ENCODE data around the gene STX18. TPM values are rescaled to one million over a fixed set of nuclear protein-coding genes. Genes with fewer than 3 reads are reported as not detected.

STX18 gene
- total RNA-seq (2012; rRNA removed) = 21.0 and 27.6 TPM in 2 replicates

DNA sequence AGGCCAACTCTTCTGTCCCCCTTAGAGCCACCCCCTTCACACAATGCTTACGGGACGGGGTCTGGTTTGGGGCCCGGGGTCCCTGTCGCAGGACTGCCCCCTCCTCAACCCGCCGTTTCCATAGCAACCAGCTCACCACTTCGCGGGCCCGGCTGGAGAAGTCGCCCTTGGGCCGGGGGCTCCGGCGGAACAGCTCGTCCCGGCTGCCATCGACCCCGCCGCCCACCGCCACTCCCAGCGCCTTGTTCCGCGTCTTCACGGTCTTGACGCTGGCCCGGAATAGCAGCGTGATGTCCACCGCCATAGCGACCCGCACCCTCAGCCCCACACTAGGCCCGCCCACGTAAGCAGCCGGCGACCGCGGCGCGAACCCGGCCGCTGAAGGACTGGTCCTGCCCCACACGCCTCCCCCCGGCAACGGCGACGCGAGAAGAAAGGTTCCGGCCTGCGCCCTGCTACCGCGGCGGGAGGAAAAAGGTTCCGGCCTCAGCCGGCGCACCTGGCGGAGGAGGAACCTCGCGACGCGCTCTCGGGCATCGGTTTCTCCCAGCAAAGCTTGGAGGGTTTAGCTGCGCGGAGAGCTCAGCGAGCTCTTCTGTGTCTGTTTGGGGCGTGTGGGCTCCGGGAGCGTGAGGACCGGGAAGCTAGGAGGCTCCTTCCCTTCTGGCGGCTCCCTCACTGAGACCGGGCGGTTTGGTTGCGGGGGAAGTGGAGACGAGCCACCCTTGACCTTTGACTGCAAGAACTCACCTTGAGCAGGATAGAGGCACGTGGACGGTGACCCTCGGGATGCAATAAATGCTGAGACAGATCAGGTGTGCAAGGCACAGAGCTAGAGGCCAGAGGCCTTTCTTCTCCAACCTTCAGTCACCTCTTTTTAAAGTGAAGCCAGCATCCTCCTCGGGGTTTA, at the start of gene STX18:
STX18 (minus strand) TSS at position 388 of the 910 bp plus-strand sequence; CDS start at position 304, 84 bp downstream.
- Histone ChIP-seq H3K4me3 (ENCODE audit: low read length) (peak within 1 kb of the TSS; percentile 88), H3K27me3 (ENCODE audit: control insufficient read depth, insufficient read depth, low read length) (no peaks in the 10 kb centered on the region), H3K9ac (ENCODE audit: low read depth, low read length) (peak within 1 kb of the TSS; percentile 97), H3K36me3 (ENCODE audit: insufficient read depth, low read length) (no peaks in the 10 kb centered on the region), H3K4me1 (ENCODE audit: control insufficient read depth, insufficient read depth, low read length) (peaks cover 16% of the 10 kb centered on the region), H3K9me3 (replicated peaks; ENCODE audit: low read length) (no peaks in the 10 kb centered on the region), H3K4me2 (ENCODE audit: low read length) (peak within 1 kb of the TSS; percentile 81)

GRCh38 chr4:4591071-4591470, 49.2 kb upstream of the STX18 start:
- Histone ChIP-seq H3K4me2 (ENCODE audit: low read length) (no peak overlapping the region), H3K9ac (ENCODE audit: low read depth, low read length) (no peak overlapping the region), H3K9me3 (replicated peaks; ENCODE audit: low read length) (peaks cover 7% of the 10 kb centered on the region), H3K4me1 (ENCODE audit: control insufficient read depth, insufficient read depth, low read length) (peaks cover 15% of the 10 kb centered on the region), H3K36me3 (ENCODE audit: insufficient read depth, low read length) (no peaks in the 10 kb centered on the region), H3K27me3 (ENCODE audit: control insufficient read depth, insufficient read depth, low read length) (no peaks in the 10 kb centered on the region), H3K4me3 (ENCODE audit: low read length) (no peak overlapping the region)

- peaks cover 20% of the 10 kb centered on the region for H3K4me1 ChIP-seq (ENCODE audit: control insufficient read depth, insufficient read depth, low read length)
- no peak overlapping the region for H3K4me3 ChIP-seq (ENCODE audit: low read length)
These were observed 48.7 kb upstream of the STX18 start for GRCh38 chr4:4590546-4590945.

GRCh38 chr4:4585012-4585670, 43.3 kb upstream of the STX18 start:
- H3K9ac ChIP-seq (ENCODE audit: low read depth, low read length) = peak overlapping the region; percentile 26
- no peaks in the 10 kb centered on the region for H3K27me3 ChIP-seq (ENCODE audit: control insufficient read depth, insufficient read depth, low read length)
- no peaks in the 10 kb centered on the region for H3K36me3 ChIP-seq (ENCODE audit: insufficient read depth, low read length)
- peak overlapping the region; percentile 41 for H3K4me2 ChIP-seq (ENCODE audit: low read length)
- peaks cover 21% of the 10 kb centered on the region for H3K4me1 ChIP-seq (ENCODE audit: control insufficient read depth, insufficient read depth, low read length)
- H3K9me3 ChIP-seq (replicated peaks; ENCODE audit: low read length) = no peaks in the 10 kb centered on the region
- peak overlapping the region; percentile 3 for H3K4me3 ChIP-seq (ENCODE audit: low read length)

More at GRCh38 chr4:4590546-4590945, 48.7 kb upstream of the STX18 start:
- Histone ChIP-seq H3K9ac (ENCODE audit: low read depth, low read length) (no peak overlapping the region), H3K36me3 (ENCODE audit: insufficient read depth, low read length) (no peaks in the 10 kb centered on the region), H3K4me2 (ENCODE audit: low read length) (no peak overlapping the region), H3K9me3 (replicated peaks; ENCODE audit: low read length) (peaks cover 5% of the 10 kb centered on the region), H3K27me3 (ENCODE audit: control insufficient read depth, insufficient read depth, low read length) (no peaks in the 10 kb centered on the region)

DNA sequence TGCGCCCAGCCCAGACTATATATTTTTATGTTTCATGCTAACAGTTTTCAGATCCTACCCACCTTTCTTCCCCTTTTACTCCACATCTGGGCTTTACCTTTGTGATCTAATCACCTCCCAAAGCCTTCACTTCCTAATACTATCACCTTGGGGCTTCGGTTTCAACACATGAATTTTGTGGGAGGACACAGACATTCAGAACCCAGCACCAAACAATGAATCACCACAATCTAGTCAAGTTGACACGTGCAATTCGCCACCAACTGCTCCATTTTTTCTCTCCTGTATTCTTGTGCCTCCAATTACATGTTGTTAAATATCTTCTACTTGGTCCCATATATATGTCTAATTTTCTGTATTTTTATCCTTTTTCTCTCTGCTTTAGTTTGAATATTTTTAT, 41.8 kb upstream of the STX18 start:
- Histone ChIP-seq H3K36me3 (ENCODE audit: insufficient read depth, low read length) (no peaks in the 10 kb centered on the region), H3K9ac (ENCODE audit: low read depth, low read length) (no peak overlapping the region), H3K4me3 (ENCODE audit: low read length) (no peak overlapping the region), H3K4me1 (ENCODE audit: control insufficient read depth, insufficient read depth, low read length) (peaks cover 24% of the 10 kb centered on the region), H3K4me2 (ENCODE audit: low read length) (no peak overlapping the region), H3K9me3 (replicated peaks; ENCODE audit: low read length) (no peaks in the 10 kb centered on the region), H3K27me3 (ENCODE audit: control insufficient read depth, insufficient read depth, low read length) (no peaks in the 10 kb centered on the region)

- peaks cover 27% of the 10 kb centered on the region for H3K4me1 ChIP-seq (ENCODE audit: control insufficient read depth, insufficient read depth, low read length)
These were observed 40.8 kb upstream of the STX18 start for GRCh38 chr4:4582653-4583052.

GRCh38 chr4:4580494-4580893, 38.6 kb upstream of the STX18 start:
- Histone ChIP-seq H3K36me3 (ENCODE audit: insufficient read depth, low read length) (no peaks in the 10 kb centered on the region), H3K4me2 (ENCODE audit: low read length) (no peak overlapping the region), H3K27me3 (ENCODE audit: control insufficient read depth, insufficient read depth, low read length) (no peaks in the 10 kb centered on the region), H3K9ac (ENCODE audit: low read depth, low read length) (no peak overlapping the region), H3K4me1 (ENCODE audit: control insufficient read depth, insufficient read depth, low read length) (peaks cover 21% of the 10 kb centered on the region), H3K4me3 (ENCODE audit: low read length) (no peak overlapping the region), H3K9me3 (replicated peaks; ENCODE audit: low read length) (no peaks in the 10 kb centered on the region)

More at GRCh38 chr4:4582653-4583052, 40.8 kb upstream of the STX18 start:
- no peaks in the 10 kb centered on the region for H3K27me3 ChIP-seq (ENCODE audit: control insufficient read depth, insufficient read depth, low read length)
- no peaks in the 10 kb centered on the region for H3K36me3 ChIP-seq (ENCODE audit: insufficient read depth, low read length)
- no peaks in the 10 kb centered on the region for H3K9me3 ChIP-seq (replicated peaks; ENCODE audit: low read length)
- no peak overlapping the region for H3K4me3 ChIP-seq (ENCODE audit: low read length)
- no peak overlapping the region for H3K4me2 ChIP-seq (ENCODE audit: low read length)
- H3K9ac ChIP-seq (ENCODE audit: low read depth, low read length) = no peak overlapping the region

GRCh38 chr4:4578981-4579380, 37.1 kb upstream of the STX18 start:
- Histone ChIP-seq H3K4me2 (ENCODE audit: low read length) (no peak overlapping the region), H3K9me3 (replicated peaks; ENCODE audit: low read length) (no peaks in the 10 kb centered on the region), H3K27me3 (ENCODE audit: control insufficient read depth, insufficient read depth, low read length) (no peaks in the 10 kb centered on the region), H3K36me3 (ENCODE audit: insufficient read depth, low read length) (no peaks in the 10 kb centered on the region), H3K4me1 (ENCODE audit: control insufficient read depth, insufficient read depth, low read length) (peaks cover 15% of the 10 kb centered on the region), H3K4me3 (ENCODE audit: low read length) (no peak overlapping the region), H3K9ac (ENCODE audit: low read depth, low read length) (no peak overlapping the region)

DNA sequence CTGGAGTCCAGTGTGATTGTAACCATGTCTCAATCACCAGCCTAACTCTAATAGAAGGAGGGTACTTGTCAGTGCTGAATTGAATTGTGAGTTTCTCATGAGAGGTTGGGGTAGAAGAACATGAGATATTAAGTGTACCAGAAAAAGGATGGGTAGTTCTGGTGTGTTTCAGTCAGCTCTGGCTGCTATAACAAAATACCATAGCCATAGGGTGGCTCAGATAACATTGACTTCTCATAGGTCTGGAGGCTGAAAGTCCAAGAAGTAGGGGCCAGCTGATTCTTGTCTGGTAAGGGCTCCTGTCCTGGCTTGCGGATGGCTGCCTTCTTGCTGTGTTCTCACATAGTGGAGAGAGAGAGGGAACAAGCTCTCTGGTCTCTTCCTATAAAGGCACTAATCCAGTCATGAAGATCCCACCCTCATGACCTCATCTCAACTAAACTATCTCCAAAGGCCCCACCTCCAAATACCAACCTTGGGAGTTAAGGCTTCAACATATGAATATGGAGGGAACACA, 35.6 kb upstream of the STX18 start:
- no peaks in the 10 kb centered on the region for H3K9me3 ChIP-seq (replicated peaks; ENCODE audit: low read length)
- peaks cover 15% of the 10 kb centered on the region for H3K4me1 ChIP-seq (ENCODE audit: control insufficient read depth, insufficient read depth, low read length)
- H3K27me3 ChIP-seq (ENCODE audit: control insufficient read depth, insufficient read depth, low read length) = no peaks in the 10 kb centered on the region
- H3K36me3 ChIP-seq (ENCODE audit: insufficient read depth, low read length) = no peaks in the 10 kb centered on the region
- H3K4me2 ChIP-seq (ENCODE audit: low read length) = no peak overlapping the region
- no peak overlapping the region for H3K4me3 ChIP-seq (ENCODE audit: low read length)
- no peak overlapping the region for H3K9ac ChIP-seq (ENCODE audit: low read depth, low read length)

GRCh38 chr4:4575284-4576211, 33.7 kb upstream of the STX18 start:
- Histone ChIP-seq H3K36me3 (ENCODE audit: insufficient read depth, low read length) (no peaks in the 10 kb centered on the region), H3K9me3 (replicated peaks; ENCODE audit: low read length) (no peaks in the 10 kb centered on the region), H3K4me1 (ENCODE audit: control insufficient read depth, insufficient read depth, low read length) (peaks cover 15% of the 10 kb centered on the region), H3K4me2 (ENCODE audit: low read length) (peak overlapping the region; percentile 82), H3K27me3 (ENCODE audit: control insufficient read depth, insufficient read depth, low read length) (no peaks in the 10 kb centered on the region), H3K4me3 (ENCODE audit: low read length) (peak overlapping the region; percentile 75), H3K9ac (ENCODE audit: low read depth, low read length) (peak overlapping the region; percentile 83)

- Histone ChIP-seq H3K36me3 (ENCODE audit: insufficient read depth, low read length) (no peaks in the 10 kb centered on the region), H3K4me1 (ENCODE audit: control insufficient read depth, insufficient read depth, low read length) (peaks cover 15% of the 10 kb centered on the region), H3K9me3 (replicated peaks; ENCODE audit: low read length) (no peaks in the 10 kb centered on the region), H3K27me3 (ENCODE audit: control insufficient read depth, insufficient read depth, low read length) (no peaks in the 10 kb centered on the region), H3K4me3 (ENCODE audit: low read length) (peak overlapping the region; percentile 75), H3K9ac (ENCODE audit: low read depth, low read length) (peak overlapping the region; percentile 83), H3K4me2 (ENCODE audit: low read length) (peak overlapping the region; percentile 82)
These were observed 32.9 kb upstream of the STX18 start for GRCh38 chr4:4574792-4575191.

Measured in skeletal muscle satellite cell (primary cell).